Stimulated activated CD8-positive, alpha-beta memory T cell treated with anti-CD3 and anti-CD28 coated beads, Interleukin-15, amount 100 ng/mL, for 48 hours (primary cell): Measurements from ENCODE around the gene ARPC5.
"Not testable (repeated sequence)": the region's sequence is repeated elsewhere in the genome, so short reads cannot be mapped to it uniquely, and the experiment has no call there.

ENCODE experiments used
- DNase-seq, 2 donors: peaks; one replicate each; pipeline ENCODE4 v3.0.0-alpha.2; 2020; ENCODE audit warnings: low read depth in 2 of 2

ARPC5 gene

GRCh38 chr1:183646776-183647175 is 11.2 kb upstream of the ARPC5 start:
- DNase-seq: no peak

- no peak for DNase-seq
Observed at GRCh38 chr1:183645531-183645930, 9.9 kb upstream of the ARPC5 start.

DNA sequence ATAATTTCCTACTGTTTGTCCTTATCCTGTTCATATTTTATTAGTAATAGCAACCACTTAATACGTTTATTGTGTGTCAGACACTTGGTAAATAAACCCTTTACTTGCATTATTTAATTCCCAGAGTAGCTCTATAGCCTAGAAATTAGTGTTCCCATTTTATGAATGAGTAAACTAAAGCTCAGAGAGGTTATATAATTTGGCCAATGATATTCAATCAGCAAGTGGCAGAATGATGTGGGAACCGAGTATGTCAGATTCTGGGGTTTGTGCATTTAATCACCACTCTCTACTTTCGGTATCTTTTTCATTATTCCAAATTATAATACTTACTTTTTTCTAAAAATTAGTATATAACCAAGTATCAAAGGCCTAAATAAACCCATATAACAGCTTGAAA is 6.6 kb upstream of the ARPC5 start:
- DNase-seq: no peak

GRCh38 chr1:183640193-183640592 is 4.6 kb upstream of the ARPC5 start:
- no peak for DNase-seq

DNA sequence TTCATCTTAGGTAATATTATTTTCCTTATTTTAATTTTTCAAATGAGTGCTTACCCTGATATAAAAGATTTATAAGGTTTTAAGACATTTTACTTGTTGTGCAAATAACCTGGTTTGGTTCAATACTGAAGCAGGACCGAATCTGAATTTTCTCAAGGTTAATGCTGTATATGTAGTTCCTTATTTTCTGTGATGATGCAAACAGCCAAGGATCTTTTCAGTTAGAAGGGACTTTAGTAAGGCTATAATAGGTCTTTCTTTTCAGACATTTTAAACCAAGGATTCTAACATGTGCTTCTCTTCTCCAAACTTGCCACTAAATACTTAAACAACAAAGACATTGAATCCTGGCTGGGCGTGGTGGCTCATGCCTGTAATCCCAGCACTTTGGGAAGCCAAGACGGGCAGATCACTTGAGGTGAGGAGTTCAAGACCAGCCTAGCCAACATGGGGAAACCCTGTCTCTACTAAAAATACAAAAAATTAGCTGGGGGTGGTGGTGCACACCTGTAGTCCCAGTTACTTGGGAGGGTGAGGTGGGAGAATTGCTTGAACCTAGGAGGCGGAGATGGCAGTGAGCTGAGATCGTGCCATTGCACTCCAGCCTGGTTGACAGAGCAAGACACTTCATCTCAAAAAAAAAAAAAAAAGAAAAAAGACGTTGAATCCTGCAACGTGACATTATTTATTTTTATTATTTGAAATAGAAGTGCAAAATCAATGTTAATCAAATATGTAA is 3.2 kb upstream of the ARPC5 start:
- no peak for DNase-seq

DNA sequence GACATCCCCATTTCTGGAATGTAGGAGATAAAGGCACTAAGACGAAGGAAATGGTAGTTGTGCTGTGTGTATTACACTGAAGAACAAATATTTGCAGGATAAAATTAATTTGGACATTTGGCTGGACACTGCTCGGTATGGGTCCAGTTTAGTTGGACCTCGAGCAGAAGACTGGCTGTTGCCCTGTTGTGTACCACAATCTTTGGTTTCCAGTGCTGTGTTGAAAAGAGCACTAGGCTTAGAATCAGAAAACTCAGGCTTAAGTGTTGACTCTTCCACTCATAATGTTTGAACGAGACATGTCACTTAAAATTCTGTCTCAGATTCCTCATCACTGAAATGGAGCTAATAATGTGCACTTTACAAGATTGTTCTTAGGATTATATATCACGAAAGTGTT is 1.2 kb upstream of the ARPC5 start:
- no peak for DNase-seq

DNA sequence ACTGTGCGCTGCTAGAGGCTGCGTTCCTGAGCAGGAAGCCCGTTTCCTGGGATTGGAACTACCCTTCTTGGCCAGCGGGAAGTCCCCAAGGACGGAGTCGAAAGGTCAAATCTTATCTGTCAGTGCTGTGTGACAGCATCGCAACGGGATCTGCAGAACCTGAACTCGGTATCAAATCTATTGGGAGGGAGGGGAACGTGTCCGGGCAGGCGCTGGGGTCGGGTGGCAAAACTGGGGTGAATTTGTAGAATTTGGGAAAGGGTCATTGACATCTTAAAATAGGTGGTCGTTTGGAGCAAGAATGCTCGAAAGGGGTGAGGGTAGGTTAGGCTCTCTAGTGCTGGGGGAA is 725 bp upstream of the ARPC5 start:
- DNase-seq: no peak

DNA sequence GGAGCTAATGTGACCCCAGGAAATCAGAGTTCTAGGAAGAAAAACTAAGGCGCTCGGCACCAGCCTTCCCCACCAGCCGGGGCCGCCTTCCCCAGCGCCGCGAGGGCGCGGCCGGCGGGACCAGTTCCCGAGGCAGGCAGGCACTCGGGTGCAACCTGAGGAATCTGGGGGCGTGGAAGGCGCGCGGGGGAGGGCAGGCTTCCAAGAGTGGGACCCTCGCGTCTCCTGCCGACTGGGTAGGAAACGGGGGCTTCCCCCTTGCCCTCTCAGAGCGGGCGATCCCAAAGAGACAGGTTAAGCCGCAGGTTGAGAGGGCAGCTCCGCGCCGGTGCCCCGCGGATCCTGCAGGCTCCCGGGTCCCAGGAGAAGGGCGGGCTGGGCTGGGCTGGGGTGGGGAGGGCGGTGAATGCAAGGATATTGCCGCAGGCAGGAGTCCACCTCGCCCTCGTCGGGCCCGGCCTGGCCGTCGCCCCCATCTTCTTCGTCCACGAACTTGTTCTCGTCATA is 431 bp downstream of the ARPC5 start:
- peak; percentile 4 to 11 for DNase-seq

GRCh38 chr1:183634429-183635065 is 1.0 kb downstream of the ARPC5 start:
- no peak for DNase-seq

DNA sequence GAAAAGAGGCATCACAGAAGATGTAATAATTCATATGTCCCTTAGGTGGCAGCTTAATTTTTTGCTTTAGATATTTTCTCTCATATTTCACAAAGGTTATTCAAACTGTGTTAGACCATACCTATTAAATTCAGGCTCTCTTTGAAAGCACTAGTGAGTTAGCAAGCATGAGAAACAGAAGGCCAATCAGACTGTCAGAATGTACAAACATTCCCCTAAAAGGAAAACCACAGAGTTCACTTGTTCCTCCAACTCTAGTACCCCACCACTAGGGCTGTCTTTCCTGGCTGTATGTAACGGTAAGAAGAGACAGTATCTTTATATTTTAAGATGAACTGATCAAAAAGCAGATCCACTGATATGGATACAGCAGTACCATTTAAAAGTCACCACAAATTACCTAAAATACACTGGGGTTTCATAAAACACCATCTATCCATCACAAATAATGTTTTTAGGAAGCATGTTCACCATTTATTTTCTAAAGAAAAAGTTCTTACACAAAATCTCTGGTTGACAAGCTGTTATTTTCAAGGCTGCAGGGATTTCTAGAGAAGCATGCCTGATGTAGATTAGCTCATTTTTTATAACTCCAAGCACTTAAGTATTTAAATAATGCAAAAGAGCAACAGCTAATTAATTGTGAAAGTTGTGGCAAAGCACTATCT is 1.8 kb downstream of the ARPC5 start:
- no peak for DNase-seq

DNA sequence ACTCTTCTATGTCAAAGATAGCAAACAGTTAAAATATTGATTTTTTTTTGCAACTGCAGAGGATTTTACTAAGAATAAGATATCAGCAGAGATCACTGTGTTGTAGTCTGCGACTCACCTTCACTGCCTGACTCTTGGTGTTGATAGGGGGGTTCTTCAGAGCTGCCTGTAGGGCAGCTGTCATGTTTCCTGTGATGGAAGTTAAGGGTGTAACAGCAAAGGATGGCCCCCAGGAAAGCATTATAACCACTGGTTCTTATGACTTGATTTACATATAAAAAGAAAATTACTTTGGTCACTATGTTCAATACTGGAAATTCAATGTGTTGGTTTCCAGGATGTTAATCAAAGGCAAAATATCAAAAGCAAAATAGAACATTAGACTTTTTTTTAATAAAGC is 2.6 kb downstream of the ARPC5 start:
- no peak for DNase-seq

- DNase-seq: no peak
Observed at GRCh38 chr1:183632114-183632513, 3.5 kb downstream of the ARPC5 start.

DNA sequence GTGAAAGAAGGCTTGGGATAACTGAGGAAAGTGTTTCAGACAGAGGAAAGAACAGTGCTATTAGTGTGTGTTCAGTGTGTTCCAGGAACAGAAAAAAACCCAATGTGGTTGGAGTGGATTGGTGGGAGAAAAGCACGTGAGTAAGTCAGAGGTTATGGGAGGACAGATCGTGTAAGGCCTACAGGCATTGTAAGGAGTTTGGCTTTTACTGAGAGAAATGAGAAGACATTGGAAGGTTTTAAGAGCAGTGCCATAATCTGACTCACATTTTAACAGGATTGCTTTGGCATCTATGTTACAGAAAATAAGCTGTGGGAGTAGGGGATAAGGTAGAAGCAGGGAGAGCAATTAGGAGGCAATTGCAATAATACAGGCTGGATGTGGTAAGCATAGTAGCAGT is 4.8 kb downstream of the ARPC5 start:
- no peak for DNase-seq

DNA sequence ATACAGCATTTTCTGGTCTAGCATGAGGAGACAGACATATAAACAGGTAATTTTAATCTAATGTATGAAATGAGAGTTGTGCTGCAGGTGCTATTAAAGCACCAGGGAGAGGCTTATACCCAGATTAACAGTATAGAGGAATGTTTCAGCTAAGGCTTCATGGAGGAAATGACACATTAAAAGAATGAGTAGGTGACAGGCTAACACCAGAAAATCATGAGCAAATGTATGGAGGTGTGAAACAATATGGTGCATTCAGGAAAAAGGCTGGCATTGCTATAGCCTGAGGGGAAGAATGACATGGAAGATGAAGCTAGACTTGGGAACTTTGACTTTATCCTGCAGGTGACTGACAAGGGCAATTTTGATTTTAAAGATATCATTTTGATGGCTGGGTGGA is 7.0 kb downstream of the ARPC5 start:
- no peak for DNase-seq

DNA sequence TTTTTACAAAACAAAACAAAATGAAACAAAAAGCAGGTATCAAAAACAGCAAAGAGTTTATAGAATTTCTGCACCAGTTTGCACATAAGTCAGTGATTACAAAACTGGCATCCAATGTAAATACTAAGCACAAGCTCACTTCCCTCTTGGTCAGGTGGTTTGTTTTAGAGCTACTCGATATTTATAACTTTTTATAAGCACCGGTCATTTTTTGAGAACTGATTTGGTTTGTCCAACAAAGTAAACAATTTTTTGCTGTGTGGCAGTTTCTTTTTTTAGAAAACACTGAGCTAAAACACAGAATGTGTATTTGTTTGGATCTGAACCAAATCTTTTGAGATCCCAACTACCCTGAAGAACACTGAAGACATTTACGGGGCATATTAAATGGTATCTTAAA is 9.3 kb downstream of the ARPC5 start:
- not testable (repeated sequence) for DNase-seq

DNA sequence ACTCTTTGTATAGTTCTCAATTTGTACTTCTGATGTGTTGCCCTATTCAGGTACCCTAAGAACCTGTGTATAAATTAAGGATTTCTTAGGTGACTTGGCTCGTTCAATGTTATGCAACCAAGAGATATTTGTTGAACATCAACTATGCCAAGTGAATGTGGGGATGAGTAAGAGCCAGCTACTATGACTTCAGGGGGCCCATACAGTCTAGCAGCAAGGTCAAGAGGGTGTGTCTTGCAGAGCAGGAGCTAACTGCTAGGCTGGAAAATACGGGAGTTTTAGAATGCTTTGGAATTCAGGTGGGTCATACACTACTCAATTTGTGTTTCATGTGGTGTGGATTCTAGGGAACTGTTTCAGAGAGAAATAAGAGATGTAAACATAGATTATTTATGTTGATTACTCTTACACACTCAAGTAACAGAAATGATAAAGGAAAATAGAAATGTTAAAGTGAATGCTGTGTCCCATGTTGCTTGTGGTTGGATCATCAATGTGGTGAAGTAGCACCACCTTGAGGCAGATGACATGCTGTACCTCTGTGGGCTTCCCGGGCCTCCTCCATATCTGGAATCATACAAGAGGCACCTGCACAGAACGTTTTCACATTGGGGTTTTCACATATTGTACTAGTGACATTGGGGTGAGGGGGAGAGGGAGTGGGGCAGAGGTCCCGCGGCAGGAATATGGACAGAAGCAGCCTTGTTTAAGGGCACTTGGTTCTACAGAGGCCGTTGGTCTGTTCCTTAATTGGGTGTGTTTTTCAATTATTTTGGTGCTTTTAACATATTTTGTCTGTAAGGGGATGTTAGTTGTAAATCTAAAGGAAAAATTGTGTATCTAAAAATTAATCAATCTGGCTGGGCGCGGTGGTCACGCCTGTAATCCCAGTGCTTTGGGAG is 12.4 kb downstream of the ARPC5 start:
- no peak for DNase-seq

GRCh38 chr1:183622013-183622412 is 13.6 kb downstream of the ARPC5 start:
- no peak for DNase-seq

DNA sequence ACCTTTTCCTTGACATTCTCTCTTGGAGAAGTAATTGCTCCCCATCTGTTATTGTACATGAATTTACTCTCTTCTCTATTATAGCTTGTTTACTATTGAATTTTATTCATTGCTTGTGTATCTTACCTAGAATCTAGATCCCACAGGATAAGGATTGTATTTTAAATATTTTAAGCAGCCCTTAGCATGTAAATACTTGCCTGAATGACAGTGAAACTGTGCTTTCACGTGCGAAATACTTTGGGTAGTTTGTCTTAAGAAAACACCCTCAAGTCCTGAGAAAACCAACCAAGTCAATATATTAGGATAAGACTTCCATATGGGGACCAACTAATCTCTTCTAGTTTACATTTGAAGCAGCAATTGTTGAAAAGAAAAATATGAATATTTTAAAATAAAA is 15.3 kb downstream of the ARPC5 start:
- DNase-seq: no peak

GRCh38 chr1:183619781-183620180 is 15.8 kb downstream of the ARPC5 start:
- no peak for DNase-seq

DNA sequence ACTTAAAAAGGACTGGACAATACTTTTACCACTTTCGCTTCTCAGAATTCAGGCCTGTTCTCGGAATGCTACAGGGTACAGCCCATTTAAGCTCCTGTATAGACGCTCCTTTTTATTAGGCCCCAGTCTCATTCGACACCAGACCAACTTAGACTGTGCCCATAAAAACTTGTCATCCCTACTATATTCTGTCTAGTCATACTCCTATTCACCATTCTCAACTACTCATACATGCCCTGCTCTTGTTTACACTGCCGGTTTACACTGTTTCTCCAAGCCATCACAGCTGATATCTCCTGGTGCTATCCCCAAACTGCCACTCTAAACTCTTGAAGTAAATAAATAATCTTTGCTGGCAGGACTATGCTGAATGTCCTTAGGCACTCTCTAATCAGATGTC is 17.4 kb downstream of the ARPC5 start:
- DNase-seq: not testable (repeated sequence)

DNA sequence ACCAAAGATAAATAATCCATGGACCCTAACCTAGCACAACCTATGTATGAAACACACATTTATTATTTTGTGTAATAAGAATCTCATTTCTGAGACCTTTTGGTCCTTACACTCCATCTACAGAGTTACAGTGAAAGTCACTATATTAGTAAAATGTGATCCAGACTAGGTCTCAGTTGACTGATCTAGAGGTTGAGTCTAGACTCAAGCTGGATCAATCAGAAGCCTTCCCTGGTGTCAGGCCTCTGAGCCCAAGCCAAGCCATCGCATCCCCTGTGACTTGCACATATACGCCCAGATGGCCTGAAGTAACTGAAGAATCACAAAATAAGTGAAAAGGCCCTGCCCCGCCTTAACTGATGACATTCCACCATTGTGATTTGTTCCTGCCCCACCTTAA is 22.6 kb downstream of the ARPC5 start:
- DNase-seq: not testable (repeated sequence)

DNA sequence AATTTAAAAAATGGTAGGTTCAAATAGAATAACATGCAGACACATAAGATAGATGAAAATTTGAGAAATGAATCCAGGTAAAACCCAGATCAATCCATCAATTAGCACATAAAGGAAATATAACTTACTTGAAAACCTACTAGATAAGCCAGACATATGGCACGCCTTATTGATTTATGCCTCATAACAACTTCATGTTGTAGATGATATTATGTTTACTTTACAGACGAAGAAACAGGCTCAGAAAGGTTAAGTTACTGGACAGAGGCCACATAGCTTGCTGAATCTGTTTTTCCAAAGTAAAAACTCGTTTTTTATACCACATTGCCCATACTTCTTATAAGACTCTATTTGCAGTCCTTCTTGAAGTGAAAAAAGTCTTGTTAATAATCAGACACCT is 23.2 kb downstream of the ARPC5 start:
- no peak for DNase-seq
